K562 (cell line): ENCODE data around the gene TMEFF2. TPM values are rescaled to one million over a fixed set of nuclear protein-coding genes. Genes with fewer than 3 reads are reported as not detected.

Experiments
- ARHGAP35 ChIP-seq: fragments of 450-650 bp; IDR thresholded peaks from 2 replicates; pipeline ENCODE4 v1.6.1; 2018; ENCODE audit not compliant: partially characterized antibody
- CLOCK ChIP-seq: fragments of 250-450 bp; sonication (Bioruptor Pico); IDR thresholded peaks from 2 replicates; pipeline ENCODE4 v1.4.0; 2020; ENCODE audit warnings: mild to moderate bottlenecking, moderate library complexity, borderline replicate concordance
- DEAF1 ChIP-seq: fragments of 450-650 bp; formaldehyde crosslinking; IDR thresholded peaks from 2 replicates; pipeline ENCODE4 v1.4.0; 2020; ENCODE audit warnings: mild to moderate bottlenecking, moderate library complexity
- KAT8 ChIP-seq: fragments of 450-650 bp; IDR thresholded peaks from 2 replicates; pipeline ENCODE4 v1.6.1; 2016; ENCODE audit warnings: low read depth, mild to moderate bottlenecking
- NFE2L1 ChIP-seq: fragments of 450-650 bp; IDR thresholded peaks from 2 replicates; pipeline ENCODE4 v1.6.1; 2016; ENCODE audit warnings: missing genetic modification characterization, low read depth, mild to moderate bottlenecking, missing compliant biosample characterization, moderate library complexity, borderline replicate concordance
- ZBTB33 ChIP-seq: sonication (generic); formaldehyde crosslinking; IDR thresholded peaks from 2 replicates; pipeline ENCODE4 v1.8.1; 2023; ENCODE audit warnings: mild to moderate bottlenecking, missing genetic modification reagents
- polyA plus RNA-seq, 8 experiments: library from polyadenylated mRNA; depleted of rRNA in 4 of 8; stranded (reverse) in 5 of 8; unstranded in 3 of 8; fragments of >200 nt; fragmentation: Nextera tagmentation in 2 of 8; fragmentation: Illumina TruSeq in 1 of 8; extraction: Ambion mirVana in 2 of 8; extraction: Trizol in 1 of 8; gene quantifications; 2 replicates each; pipeline versions ENCODE4 v1.2.1 to v1.2.3, GENCODE V29; 2011 to 2014; ENCODE audit warnings: inconsistent platforms in 1 of 8, missing spikeins in 1 of 8
- total RNA-seq, 7 experiments: library from RNA; depleted of rRNA in 6 of 7; stranded (reverse); fragments of >200 nt in 6 of 7; fragmentation: Illumina TruSeq in 2 of 7; extraction: Trizol in 2 of 7; gene quantifications; 2 replicates each; pipeline versions ENCODE4 v1.2.1 to v1.2.3, GENCODE V29; 2011 to 2021; ENCODE audit warnings: low replicate concordance in 1 of 7

Gene TMEFF2
- total and polyA plus RNA-seq, 9 of the 15 experiments (the other 6 are each of a cell fraction or from before 2014, with no cell fraction given), result 1.4 TPM; not detected in 8

- TF ChIP-seq DEAF1, result no peak
- no peak for TF ChIP-seq CLOCK (CRISPR knock-in tag)
- TF ChIP-seq KAT8, result no peak
- no peak for TF ChIP-seq NFE2L1 (tag)
- TF ChIP-seq ZBTB33, result no peak
- TF ChIP-seq ARHGAP35, result no peak
Observed at GRCh38 chr2:191980483-191980882, 214.2 kb downstream of the TMEFF2 start (continued).
